ENCODE data around the gene RNF151. TPM values are rescaled to one million over a fixed set of nuclear protein-coding genes. Genes with fewer than 3 reads are reported as not detected.

Gene RNF151
- total and polyA plus RNA-seq, 2 donors from 2014 or later, result not detected

- H3K4me1 ChIP-seq (ENCODE audit: control insufficient read depth in 2 of 3, insufficient read depth in 2 of 3, low read depth in 1 of 3, low read length in 3 of 3), result no peaks in the 10 kb centered on the region
- no peak overlapping the region for H3K4me3 ChIP-seq (ENCODE audit: low read length in 3 of 3)
- TF ChIP-seq, protein P1, sequence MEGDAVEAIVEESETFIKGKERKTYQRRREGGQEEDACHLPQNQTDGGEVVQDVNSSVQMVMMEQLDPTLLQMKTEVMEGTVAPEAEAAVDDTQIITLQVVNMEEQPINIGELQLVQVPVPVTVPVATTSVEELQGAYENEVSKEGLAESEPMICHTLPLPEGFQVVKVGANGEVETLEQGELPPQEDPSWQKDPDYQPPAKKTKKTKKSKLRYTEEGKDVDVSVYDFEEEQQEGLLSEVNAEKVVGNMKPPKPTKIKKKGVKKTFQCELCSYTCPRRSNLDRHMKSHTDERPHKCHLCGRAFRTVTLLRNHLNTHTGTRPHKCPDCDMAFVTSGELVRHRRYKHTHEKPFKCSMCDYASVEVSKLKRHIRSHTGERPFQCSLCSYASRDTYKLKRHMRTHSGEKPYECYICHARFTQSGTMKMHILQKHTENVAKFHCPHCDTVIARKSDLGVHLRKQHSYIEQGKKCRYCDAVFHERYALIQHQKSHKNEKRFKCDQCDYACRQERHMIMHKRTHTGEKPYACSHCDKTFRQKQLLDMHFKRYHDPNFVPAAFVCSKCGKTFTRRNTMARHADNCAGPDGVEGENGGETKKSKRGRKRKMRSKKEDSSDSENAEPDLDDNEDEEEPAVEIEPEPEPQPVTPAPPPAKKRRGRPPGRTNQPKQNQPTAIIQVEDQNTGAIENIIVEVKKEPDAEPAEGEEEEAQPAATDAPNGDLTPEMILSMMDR (IDR thresholded peaks at IDR 0.05; ENCODE audit: borderline replicate concordance, extremely low read depth, insufficient read depth), result no peak
- H3K9me3 ChIP-seq (ENCODE audit: control insufficient read depth in 2 of 3, insufficient read depth in 1 of 3, low read length in 3 of 3), result no peaks in the 10 kb centered on the region
- no peaks in the 10 kb centered on the region for H3K27me3 ChIP-seq (ENCODE audit: control insufficient read depth, insufficient read depth, low read length)
- H3K36me3 ChIP-seq (ENCODE audit: control insufficient read depth in 2 of 3, insufficient read depth in 3 of 3, low read length in 3 of 3), result peaks cover 0 to 30% (median 14%) of the 10 kb centered on the region in 3 donors
- DNase-seq (no peak), FAIRE-seq (no peak)
- H3K27ac ChIP-seq (ENCODE audit: low read depth in 2 of 2, low read length in 2 of 2), result no peak overlapping the region
- H3K9ac ChIP-seq (ENCODE audit: low read length in 3 of 3), result no peak overlapping the region
- intact Hi-C loops (cut with DNase I), result no loop called here
Observed at GRCh38 chr16:1997494-1998359, 31.1 kb downstream of the RNF151 start.

DNA sequence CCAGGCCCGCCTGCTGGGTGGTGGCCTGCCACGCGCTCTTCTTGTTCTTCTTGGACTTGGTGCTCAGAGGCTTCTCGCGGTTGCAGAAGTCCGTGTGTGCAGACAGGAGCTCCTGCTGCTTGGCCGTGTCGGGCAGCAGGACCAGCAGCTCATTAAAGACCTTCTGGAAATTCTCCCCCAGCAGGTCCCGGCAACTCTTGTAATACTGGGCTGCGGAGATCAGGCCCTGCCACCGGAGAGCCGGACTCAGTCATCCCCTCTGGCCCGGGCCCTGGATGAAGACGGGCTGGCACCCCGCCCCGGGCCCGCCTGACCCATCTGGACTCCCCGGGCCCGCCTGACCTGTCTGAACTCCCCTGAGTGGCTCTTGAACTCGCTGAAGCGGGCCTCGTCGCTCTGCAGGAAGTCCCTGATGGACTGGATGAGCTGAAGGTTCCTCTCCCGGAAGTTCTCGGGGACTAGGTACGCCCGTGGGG, 31.7 kb downstream of the RNF151 start:
- Histone ChIP-seq H3K27me3 (ENCODE audit: control insufficient read depth, insufficient read depth, low read length) (no peaks in the 10 kb centered on the region), H3K36me3 (ENCODE audit: control insufficient read depth in 2 of 3, insufficient read depth in 3 of 3, low read length in 3 of 3) (peaks cover 0 to 33% (median 14%) of the 10 kb centered on the region in 3 donors), H3K9me3 (ENCODE audit: control insufficient read depth in 2 of 3, insufficient read depth in 1 of 3, low read length in 3 of 3) (no peaks in the 10 kb centered on the region), H3K4me3 (ENCODE audit: low read length in 3 of 3) (no peak overlapping the region), H3K4me1 (ENCODE audit: control insufficient read depth in 2 of 3, insufficient read depth in 2 of 3, low read depth in 1 of 3, low read length in 3 of 3) (no peaks in the 10 kb centered on the region), H3K9ac (ENCODE audit: low read length in 3 of 3) (no peak overlapping the region), H3K27ac (ENCODE audit: low read depth in 2 of 2, low read length in 2 of 2) (no peak overlapping the region)
- DNase-seq (no peak), FAIRE-seq (no peak)
- intact Hi-C loops (cut with DNase I), result no loop called here
- TF ChIP-seq, protein P1 (IDR thresholded peaks at IDR 0.05; ENCODE audit: borderline replicate concordance, extremely low read depth, insufficient read depth), result no peak

GRCh38 chr16:1998852-1999801, 32.5 kb downstream of the RNF151 start:
- peaks cover 0 to 4% (median 0%) of the 10 kb centered on the region in 3 donors for H3K4me1 ChIP-seq (ENCODE audit: control insufficient read depth in 2 of 3, insufficient read depth in 2 of 3, low read depth in 1 of 3, low read length in 3 of 3)
- DNase-seq (peak in 1 of 5 donors; percentile 76), FAIRE-seq (no peak)
- no peaks in the 10 kb centered on the region for H3K27me3 ChIP-seq (ENCODE audit: control insufficient read depth, insufficient read depth, low read length)
- peaks cover 0 to 33% (median 14%) of the 10 kb centered on the region in 3 donors for H3K36me3 ChIP-seq (ENCODE audit: control insufficient read depth in 2 of 3, insufficient read depth in 3 of 3, low read length in 3 of 3)
- H3K9ac ChIP-seq (ENCODE audit: low read length in 3 of 3), result no peak overlapping the region
- H3K4me3 ChIP-seq (ENCODE audit: low read length in 3 of 3), result no peak overlapping the region
- H3K27ac ChIP-seq (ENCODE audit: low read depth in 2 of 2, low read length in 2 of 2), result no peak overlapping the region
- intact Hi-C loops (cut with DNase I), result no loop called here
- TF ChIP-seq, protein P1 (IDR thresholded peaks at IDR 0.05; ENCODE audit: borderline replicate concordance, extremely low read depth, insufficient read depth), result no peak
- no peaks in the 10 kb centered on the region for H3K9me3 ChIP-seq (ENCODE audit: control insufficient read depth in 2 of 3, insufficient read depth in 1 of 3, low read length in 3 of 3)
